Cardiac muscle cell (in vitro differentiated cells and primary cell): Measurements from ENCODE around the gene ABCD2. TPM values are rescaled to one million over a fixed set of nuclear protein-coding genes. Genes with fewer than 3 reads are reported as not detected.

Experiments used
- DNase-seq, 2 donors: peaks; one replicate each; pipeline versions ENCODE4 v3.0.0 to v3.0.0-alpha.2; 2010 to 2017; ENCODE audit warnings: low read depth in 1 of 2, low spot score in 1 of 2
- H3K27ac ChIP-seq: fragments of 200-600 bp; sonication (generic); 2 replicates; pipeline ENCODE4 v1.5.1; 2016
- H3K27me3 ChIP-seq: fragments of 200-600 bp; sonication (generic); 2 replicates; pipeline ENCODE4 v1.6.0; 2016; ENCODE audit warnings: control low read depth
- H3K36me3 ChIP-seq: fragments of 200-600 bp; sonication (generic); 2 replicates; pipeline ENCODE4 v1.5.1; 2016; ENCODE audit warnings: control low read depth
- H3K4me1 ChIP-seq: fragments of 200-600 bp; sonication (generic); 2 replicates; pipeline ENCODE4 v1.8.1; 2017; ENCODE audit warnings: low read depth, mild to moderate bottlenecking, mixed run types
- H3K4me3 ChIP-seq: fragments of 200-600 bp; sonication (generic); 2 replicates; pipeline ENCODE4 v1.5.1; 2016; ENCODE audit warnings: mild to moderate bottlenecking
- H3K9me3 ChIP-seq: fragments of 200-600 bp; sonication (generic); 2 replicates; pipeline ENCODE4 v1.5.1; 2017; ENCODE audit warnings: low read depth, mild to moderate bottlenecking, control low read depth
- CTCF ChIP-seq: IDR thresholded peaks from 2 replicates; pipeline ENCODE4 v1.5.1; 2012; ENCODE audit warnings: low read depth, mild to moderate bottlenecking, low read length
- polyA plus RNA-seq: library from polyadenylated mRNA; unstranded; fragments of >200 nt; fragmentation: Nextera tagmentation; extraction: Ambion mirVana; gene quantifications from 2 replicates; pipeline ENCODE4 v1.2.1, GENCODE V29; 2016
- total RNA-seq: library from RNA; depleted of rRNA; stranded (reverse); fragments of >200 nt; gene quantifications from 2 replicates; pipeline ENCODE4 v1.2.3, GENCODE V29; 2016

Gene ABCD2
- total RNA-seq (0.14 and 0.15 TPM in 2 replicates), polyA plus RNA-seq (0.12 TPM in 1 of 2 replicates, not detected in the other)

- Histone ChIP-seq H3K4me1 (peaks cover 4% of the 10 kb centered on the region), H3K27ac (peak within 1 kb of the TSS; percentile 62), H3K36me3 (no peaks in the 10 kb centered on the region), H3K9me3 (no peaks in the 10 kb centered on the region), H3K27me3 (no peaks in the 10 kb centered on the region), H3K4me3 (peak within 1 kb of the TSS; percentile 37)
- no peak for TF ChIP-seq CTCF
- DNase-seq, result peak; percentile 87 to 89
Observed at GRCh38 chr12:39619660-39620433, at the start of gene ABCD2. TSS of gene ABCD2 (minus strand) at chr12:39619803. CDS start at chr12:39619615, 188 bp downstream.

GRCh38 chr12:39660101-39660500 lies 40.5 kb upstream of the ABCD2 start:
- Histone ChIP-seq H3K36me3 (no peaks in the 10 kb centered on the region), H3K4me1 (no peaks in the 10 kb centered on the region), H3K9me3 (no peaks in the 10 kb centered on the region), H3K4me3 (no peak overlapping the region), H3K27me3 (no peaks in the 10 kb centered on the region), H3K27ac (no peak overlapping the region)
- DNase-seq, result no peak
- TF ChIP-seq CTCF, result no peak

GRCh38 chr12:39647383-39647782 lies 27.8 kb upstream of the ABCD2 start:
- H3K4me1 ChIP-seq, result no peaks in the 10 kb centered on the region
- DNase-seq, result no peak
- no peak overlapping the region for H3K4me3 ChIP-seq
- no peak for TF ChIP-seq CTCF
- H3K9me3 ChIP-seq, result no peaks in the 10 kb centered on the region
- no peak overlapping the region for H3K27ac ChIP-seq
- no peaks in the 10 kb centered on the region for H3K27me3 ChIP-seq
- H3K36me3 ChIP-seq, result no peaks in the 10 kb centered on the region

GRCh38 chr12:39646963-39647362 lies 27.4 kb upstream of the ABCD2 start:
- no peaks in the 10 kb centered on the region for H3K4me1 ChIP-seq
- no peaks in the 10 kb centered on the region for H3K27me3 ChIP-seq
- H3K27ac ChIP-seq, result no peak overlapping the region
- H3K36me3 ChIP-seq, result no peaks in the 10 kb centered on the region
- DNase-seq, result no peak
- H3K4me3 ChIP-seq, result no peak overlapping the region
- no peak for TF ChIP-seq CTCF
- H3K9me3 ChIP-seq, result no peaks in the 10 kb centered on the region

GRCh38 chr12:39643052-39643451 lies 23.4 kb upstream of the ABCD2 start:
- Histone ChIP-seq H3K36me3 (no peaks in the 10 kb centered on the region), H3K4me1 (no peaks in the 10 kb centered on the region), H3K27ac (no peak overlapping the region), H3K27me3 (no peaks in the 10 kb centered on the region), H3K4me3 (no peak overlapping the region), H3K9me3 (no peaks in the 10 kb centered on the region)
- DNase-seq, result no peak
- no peak for TF ChIP-seq CTCF
